Measurements from ENCODE around the gene UBA1.

DNA sequence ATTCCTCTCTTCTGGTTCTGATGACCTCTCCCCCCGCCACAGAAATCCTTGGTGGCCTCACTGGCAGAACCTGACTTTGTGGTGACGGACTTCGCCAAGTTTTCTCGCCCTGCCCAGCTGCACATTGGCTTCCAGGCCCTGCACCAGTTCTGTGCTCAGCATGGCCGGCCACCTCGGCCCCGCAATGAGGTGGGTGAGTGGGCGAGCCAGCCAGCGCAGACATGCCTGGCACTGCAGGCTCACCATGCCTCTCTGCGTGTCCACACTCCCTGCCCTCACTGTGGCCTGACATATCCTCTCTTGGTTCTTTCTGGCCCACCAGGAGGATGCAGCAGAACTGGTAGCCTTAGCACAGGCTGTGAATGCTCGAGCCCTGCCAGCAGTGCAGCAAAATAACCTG is 8.7 kb downstream of the UBA1 start:
- no peak for TF ChIP-seq POLR2A (IDR thresholded peaks at IDR 0.05)
- no peak for TF ChIP-seq CTCF (IDR thresholded peaks at IDR 0.05)

Measured in prostate gland (tissue), 2 donors.